Measurements from ENCODE around the gene ALK. TPM values are rescaled to one million over a fixed set of nuclear protein-coding genes. Genes with fewer than 3 reads are reported as not detected.

Gene ALK
- polyA plus RNA-seq, 1 experiment, result not detected

GRCh38 chr2:29591600-29591999 lies 329.8 kb downstream of the ALK start:
- Histone ChIP-seq H3K9me3 (ENCODE audit: control insufficient read depth, insufficient read depth, low read length) (no peaks in the 10 kb centered on the region), H3K27ac (ENCODE audit: low read depth, low read length) (no peak overlapping the region), H3K4me3 (ENCODE audit: low read depth, low read length) (no peak overlapping the region), H3K27me3 (ENCODE audit: control insufficient read depth, insufficient read depth, low read length) (no peaks in the 10 kb centered on the region)
- no peak for TF ChIP-seq CTCF (IDR thresholded peaks at IDR 0.05; ENCODE audit: low read depth, low read length)
- POLR2A ChIA-PET, result no interaction called here
- no peak for DNase-seq (ENCODE audit: low read depth, low spot score)
- CTCF ChIA-PET, result no interaction called here

- Histone ChIP-seq H3K27ac (ENCODE audit: low read depth, low read length) (no peak overlapping the region), H3K9me3 (ENCODE audit: control insufficient read depth, insufficient read depth, low read length) (no peaks in the 10 kb centered on the region), H3K27me3 (ENCODE audit: control insufficient read depth, insufficient read depth, low read length) (no peaks in the 10 kb centered on the region), H3K4me3 (ENCODE audit: low read depth, low read length) (no peak overlapping the region)
- CTCF ChIA-PET, result interaction anchor here (1.0 kb wide), 1 partner anchor 281 kb away, joined by 3 read pairs; no protein-coding TSS in a partner anchor
- POLR2A ChIA-PET, result no interaction called here
- no peak for DNase-seq (ENCODE audit: low read depth, low spot score)
- no peak for TF ChIP-seq CTCF (IDR thresholded peaks at IDR 0.05; ENCODE audit: low read depth, low read length)
These were observed 331.2 kb downstream of the ALK start for GRCh38 chr2:29590211-29590610.

- ChIA-PET CTCF (interaction anchor here (1.0 kb wide), 1 partner anchor 281 kb away, joined by 3 read pairs; no protein-coding TSS in a partner anchor), POLR2A (no interaction called here)
- DNase-seq (ENCODE audit: low read depth, low spot score), result no peak
- Histone ChIP-seq H3K27ac (ENCODE audit: low read depth, low read length) (no peak overlapping the region), H3K9me3 (ENCODE audit: control insufficient read depth, insufficient read depth, low read length) (no peaks in the 10 kb centered on the region), H3K27me3 (ENCODE audit: control insufficient read depth, insufficient read depth, low read length) (no peaks in the 10 kb centered on the region), H3K4me3 (ENCODE audit: low read depth, low read length) (no peak overlapping the region)
- TF ChIP-seq CTCF (IDR thresholded peaks at IDR 0.05; ENCODE audit: low read depth, low read length), result no peak
These were observed 331.8 kb downstream of the ALK start for GRCh38 chr2:29589440-29590103.

GRCh38 chr2:29587402-29588190 lies 333.8 kb downstream of the ALK start:
- no peak for TF ChIP-seq CTCF (IDR thresholded peaks at IDR 0.05; ENCODE audit: low read depth, low read length)
- CTCF ChIA-PET, result interaction anchor here (0.8 kb wide), 1 partner anchor 279 kb away, joined by 6 read pairs; no protein-coding TSS in a partner anchor
- Histone ChIP-seq H3K27ac (ENCODE audit: low read depth, low read length) (no peak overlapping the region), H3K4me3 (ENCODE audit: low read depth, low read length) (no peak overlapping the region), H3K27me3 (ENCODE audit: control insufficient read depth, insufficient read depth, low read length) (no peaks in the 10 kb centered on the region), H3K9me3 (ENCODE audit: control insufficient read depth, insufficient read depth, low read length) (no peaks in the 10 kb centered on the region)
- no peak for DNase-seq (ENCODE audit: low read depth, low spot score)
- POLR2A ChIA-PET, result no interaction called here

GRCh38 chr2:29586919-29587318 lies 334.5 kb downstream of the ALK start:
- no peak for TF ChIP-seq CTCF (IDR thresholded peaks at IDR 0.05; ENCODE audit: low read depth, low read length)
- POLR2A ChIA-PET, result no interaction called here
- H3K9me3 ChIP-seq (ENCODE audit: control insufficient read depth, insufficient read depth, low read length), result no peaks in the 10 kb centered on the region

More at GRCh38 chr2:29586919-29587318, 334.5 kb downstream of the ALK start:
- Histone ChIP-seq H3K27me3 (ENCODE audit: control insufficient read depth, insufficient read depth, low read length) (no peaks in the 10 kb centered on the region), H3K27ac (ENCODE audit: low read depth, low read length) (no peak overlapping the region), H3K4me3 (ENCODE audit: low read depth, low read length) (no peak overlapping the region)
- CTCF ChIA-PET, result no interaction called here
- DNase-seq (ENCODE audit: low read depth, low spot score), result no peak
